OCI-LY3 (cell line): ENCODE results near the gene RAC3.

ENCODE experiments used
- H2AFZ ChIP-seq: fragments of 200-600, 300-600 bp; shearing (Covaris generic); 2 replicates; pipeline ENCODE4 v1.6.0; 2014; ENCODE audit warnings: antibody characterized with exemption, low read depth, low read length
- H3K27ac ChIP-seq: fragments of 200-600, 300-600 bp; sonication (generic); 2 replicates; pipeline ENCODE4 v1.5.1; 2014; ENCODE audit warnings: mild to moderate bottlenecking, low read length, moderate library complexity, mixed read lengths
- H3K27me3 ChIP-seq: fragments of 200-600, 300-600 bp; sonication (generic); 2 replicates; pipeline ENCODE4 v1.6.1; 2014; ENCODE audit warnings: low read depth, low read length, mixed read lengths
- H3K36me3 ChIP-seq: fragments of 200-600, 300-600 bp; sonication (generic); replicated peaks from 2 replicates; pipeline ENCODE3; 2014; ENCODE audit warnings: low read depth, low read length, mixed read lengths
- H3K4me1 ChIP-seq: fragments of 300-600, 200-600 bp; sonication (generic); 2 replicates; pipeline ENCODE4 v1.6.1; 2014; ENCODE audit warnings: low read length, mixed read lengths
- H3K4me2 ChIP-seq: fragments of 200-600, 300-600 bp; sonication (generic); 2 replicates; pipeline ENCODE4 v1.6.1; 2014; ENCODE audit warnings: low read length, mixed read lengths
- H3K4me3 ChIP-seq: fragments of 300-600, 200-600 bp; sonication (generic); 2 replicates; pipeline ENCODE4 v1.5.1; 2014; ENCODE audit warnings: antibody characterized with exemption, mild to moderate bottlenecking, low read length, moderate library complexity
- H3K79me2 ChIP-seq: fragments of 300-600, 200-600 bp; shearing (Covaris generic); 2 replicates; pipeline ENCODE4 v1.6.1; 2014; ENCODE audit warnings: mild to moderate bottlenecking, low read length, mixed read lengths
- H3K9ac ChIP-seq: fragments of 300-600, 200-600 bp; shearing (Covaris generic); 2 replicates; pipeline ENCODE4 v1.6.0; 2014; ENCODE audit warnings: mild to moderate bottlenecking, low read length, moderate library complexity
- H3K9me3 ChIP-seq: fragments of 200-600, 300-600 bp; shearing (Covaris generic); 2 replicates; pipeline ENCODE4 v1.6.1; 2014; ENCODE audit warnings: low read length, mixed read lengths; ENCODE audit not compliant: insufficient read depth
- H4K20me1 ChIP-seq: fragments of 200-600, 300-600 bp; sonication (generic); 2 replicates; pipeline ENCODE4 v1.6.1; 2016; ENCODE audit warnings: low read length, mixed read lengths; ENCODE audit not compliant: insufficient read depth
- EZH2phosphoT487 ChIP-seq: fragments of 200-600 bp; shearing (Covaris generic); IDR thresholded peaks from 2 replicates; pipeline ENCODE4 v1.6.1; 2018; ENCODE audit warnings: antibody characterized with exemption, mixed run types, low read depth
- TF ChIP-seq, protein P1 (sequence below): fragments of 200-600, 300-600 bp; sonication (generic); IDR thresholded peaks from 2 replicates; pipeline ENCODE4 v1.5.1; 2014; ENCODE audit warnings: antibody characterized with exemption, low read length, low read depth

The RAC3 gene

DNA sequence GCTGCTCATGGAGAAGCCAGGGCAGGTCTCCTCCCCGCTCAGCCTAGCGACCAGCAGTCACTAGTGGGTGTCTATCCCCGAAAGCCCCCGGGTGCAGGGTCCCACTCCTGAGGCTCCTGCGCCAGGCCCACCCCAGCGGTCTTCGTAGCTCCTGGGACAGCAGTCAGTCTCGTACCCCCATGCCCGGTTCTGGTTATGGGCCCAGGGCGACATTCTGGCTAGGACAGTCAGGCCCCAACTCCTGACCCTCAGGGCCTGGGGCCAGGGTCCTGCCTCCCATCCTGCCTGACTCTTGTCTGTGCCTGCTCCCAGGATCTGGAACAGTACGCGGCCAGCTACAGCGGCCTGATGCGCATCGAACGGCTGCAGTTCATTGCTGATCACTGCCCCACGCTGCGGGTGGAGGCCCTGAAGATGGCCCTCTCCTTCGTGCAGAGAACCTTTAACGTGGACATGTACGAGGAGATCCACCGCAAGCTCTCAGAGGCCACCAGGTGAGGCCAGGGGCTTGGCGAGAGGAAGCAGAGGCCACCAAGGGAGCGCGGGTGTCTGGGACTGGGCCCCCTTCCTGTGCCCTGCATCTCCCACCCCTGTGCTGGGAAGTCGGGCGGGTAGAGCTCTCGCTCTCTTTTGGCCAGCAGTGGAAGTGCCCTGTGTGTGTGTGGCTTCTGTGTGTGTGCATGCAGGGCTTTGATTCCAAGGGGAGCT lies 22.2 kb downstream of the RAC3 start:
- Histone ChIP-seq H3K4me1 (peaks cover 13% of the 10 kb centered on the region), H2AFZ (no peak overlapping the region), H3K36me3 (peaks cover 15% of the 10 kb centered on the region), H3K27me3 (no peaks in the 10 kb centered on the region), H3K27ac (no peak overlapping the region), H3K9ac (no peak overlapping the region), H3K4me3 (no peak overlapping the region), H3K9me3 (no peaks in the 10 kb centered on the region), H3K79me2 (peaks cover 18% of the 10 kb centered on the region), H3K4me2 (no peak overlapping the region; the same call in 1 of the 2 replicates), H4K20me1 (peaks cover 7% of the 10 kb centered on the region; the same call in 1 of the 2 replicates)
- TF ChIP-seq, protein P1, sequence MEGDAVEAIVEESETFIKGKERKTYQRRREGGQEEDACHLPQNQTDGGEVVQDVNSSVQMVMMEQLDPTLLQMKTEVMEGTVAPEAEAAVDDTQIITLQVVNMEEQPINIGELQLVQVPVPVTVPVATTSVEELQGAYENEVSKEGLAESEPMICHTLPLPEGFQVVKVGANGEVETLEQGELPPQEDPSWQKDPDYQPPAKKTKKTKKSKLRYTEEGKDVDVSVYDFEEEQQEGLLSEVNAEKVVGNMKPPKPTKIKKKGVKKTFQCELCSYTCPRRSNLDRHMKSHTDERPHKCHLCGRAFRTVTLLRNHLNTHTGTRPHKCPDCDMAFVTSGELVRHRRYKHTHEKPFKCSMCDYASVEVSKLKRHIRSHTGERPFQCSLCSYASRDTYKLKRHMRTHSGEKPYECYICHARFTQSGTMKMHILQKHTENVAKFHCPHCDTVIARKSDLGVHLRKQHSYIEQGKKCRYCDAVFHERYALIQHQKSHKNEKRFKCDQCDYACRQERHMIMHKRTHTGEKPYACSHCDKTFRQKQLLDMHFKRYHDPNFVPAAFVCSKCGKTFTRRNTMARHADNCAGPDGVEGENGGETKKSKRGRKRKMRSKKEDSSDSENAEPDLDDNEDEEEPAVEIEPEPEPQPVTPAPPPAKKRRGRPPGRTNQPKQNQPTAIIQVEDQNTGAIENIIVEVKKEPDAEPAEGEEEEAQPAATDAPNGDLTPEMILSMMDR, result no peak

DNA sequence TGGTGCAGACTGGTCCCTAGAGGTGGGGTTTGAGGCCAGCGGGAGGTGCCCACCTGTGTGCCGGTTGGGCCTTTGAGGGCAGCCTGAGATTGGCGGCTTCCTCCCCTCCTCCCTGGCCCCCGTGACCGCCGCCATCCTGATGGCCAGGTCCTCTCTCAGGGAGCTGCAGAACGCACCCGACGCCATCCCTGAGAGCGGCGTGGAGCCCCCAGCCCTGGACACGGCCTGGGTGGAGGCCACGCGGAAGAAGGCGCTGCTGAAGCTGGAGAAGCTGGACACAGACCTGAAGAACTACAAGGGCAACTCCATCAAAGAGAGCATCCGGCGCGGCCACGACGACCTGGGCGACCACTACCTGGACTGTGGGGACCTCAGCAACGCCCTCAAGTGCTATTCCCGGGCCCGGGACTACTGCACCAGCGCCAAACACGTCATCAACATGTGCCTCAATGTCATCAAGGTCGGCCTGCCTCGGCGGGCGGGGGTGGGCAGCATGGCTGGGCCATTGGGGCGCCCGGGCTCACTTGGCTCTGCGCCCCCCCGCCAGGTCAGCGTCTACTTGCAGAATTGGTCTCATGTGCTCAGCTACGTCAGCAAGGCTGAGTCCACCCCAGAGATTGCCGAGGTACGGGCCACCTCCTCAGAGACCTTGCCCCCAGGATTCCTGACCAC lies 23.0 kb downstream of the RAC3 start:
- TF ChIP-seq EZH2phosphoT487, result no peak
- TF ChIP-seq, protein P1, result no peak
- Histone ChIP-seq H3K79me2 (peaks cover 18% of the 10 kb centered on the region), H3K4me2 (no peak overlapping the region), H2AFZ (no peak overlapping the region), H3K4me3 (no peak overlapping the region), H3K27me3 (no peaks in the 10 kb centered on the region), H4K20me1 (peaks cover 7% of the 10 kb centered on the region; the same call in 1 of the 2 replicates), H3K9me3 (no peaks in the 10 kb centered on the region), H3K4me1 (peaks cover 13% of the 10 kb centered on the region), H3K36me3 (peaks cover 18% of the 10 kb centered on the region), H3K9ac (no peak overlapping the region), H3K27ac (no peak overlapping the region)

DNA sequence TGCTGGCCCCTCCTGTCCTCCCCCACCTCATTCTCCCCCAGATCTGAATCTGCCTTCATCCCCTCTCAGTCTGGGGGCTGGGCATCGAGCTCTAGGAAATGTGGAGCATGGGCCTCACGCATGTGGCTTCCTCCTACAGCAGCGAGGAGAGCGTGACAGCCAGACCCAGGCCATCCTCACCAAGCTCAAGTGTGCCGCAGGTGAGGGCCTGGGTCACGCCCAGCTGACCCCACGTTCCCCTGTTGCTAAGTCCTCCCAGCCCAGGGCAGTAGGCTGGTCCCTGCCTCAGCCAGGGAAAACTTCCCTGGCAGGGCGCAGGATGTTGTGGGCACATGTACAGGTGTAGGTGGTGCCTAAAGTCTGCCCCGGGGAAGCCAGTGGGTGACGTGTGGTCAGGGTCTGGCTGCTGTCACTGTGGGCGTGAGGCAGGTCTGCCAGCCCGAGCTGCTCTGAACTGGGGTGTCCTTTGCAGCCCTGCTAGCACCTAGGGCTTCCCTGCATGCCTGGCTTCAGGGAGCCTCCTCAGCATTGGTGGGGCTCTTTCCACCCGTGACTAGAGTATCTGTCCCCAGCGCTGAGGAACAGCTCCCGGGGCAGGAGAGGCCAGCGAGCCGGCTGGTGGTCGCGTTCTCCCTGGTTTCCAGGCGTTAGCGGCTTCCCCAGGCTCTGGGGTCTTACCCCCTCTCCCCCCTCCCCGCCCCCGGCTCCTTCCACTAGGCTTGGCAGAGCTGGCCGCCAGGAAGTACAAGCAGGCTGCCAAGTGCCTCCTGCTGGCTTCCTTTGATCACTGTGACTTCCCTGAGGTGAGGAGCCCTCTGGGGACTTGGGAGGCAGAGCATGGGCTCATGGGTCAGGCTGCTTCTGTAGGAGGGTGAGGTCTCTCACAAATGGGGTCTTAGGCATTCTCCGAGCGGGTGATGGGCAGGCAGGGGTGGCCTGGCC lies 23.8 kb downstream of the RAC3 start:
- Histone ChIP-seq H3K36me3 (peaks cover 22% of the 10 kb centered on the region), H3K4me2 (no peak overlapping the region), H4K20me1 (peaks cover 7% of the 10 kb centered on the region; the same call in 1 of the 2 replicates), H3K4me3 (no peak overlapping the region), H3K9me3 (no peaks in the 10 kb centered on the region), H2AFZ (no peak overlapping the region), H3K27me3 (no peaks in the 10 kb centered on the region), H3K9ac (no peak overlapping the region), H3K79me2 (peaks cover 18% of the 10 kb centered on the region), H3K4me1 (peaks cover 13% of the 10 kb centered on the region), H3K27ac (no peak overlapping the region)
- TF ChIP-seq, protein P1, result no peak
